ENCODE measurements around the gene STRN4. TPM values are rescaled to one million over a fixed set of nuclear protein-coding genes. Genes with fewer than 3 reads are reported as not detected.

The STRN4 gene
- total RNA-seq, 1 experiment from 2014 or later: 143 TPM

GRCh38 chr19:46718934-46719622 lies 27.2 kb downstream of the STRN4 start:
- H4K5ac ChIP-seq (ENCODE audit: insufficient read length, low read depth, low read length): no peak overlapping the region
- H3K27ac ChIP-seq (ENCODE audit: insufficient read length, low read depth, low read length): no peak overlapping the region
- no peak overlapping the region for H3K14ac ChIP-seq (ENCODE audit: insufficient read depth, low read length)
- H3K18ac ChIP-seq (ENCODE audit: insufficient read length, low read depth, low read length): no peak overlapping the region
- no peaks in the 10 kb centered on the region for H4K20me1 ChIP-seq (ENCODE audit: control insufficient read depth, insufficient read depth, insufficient read length)
- H3K23ac ChIP-seq (ENCODE audit: insufficient read length, low read depth, low read length): no peak overlapping the region
- H2AK5ac ChIP-seq (ENCODE audit: insufficient read length, low read length): no peak overlapping the region
- no peak overlapping the region for H2BK12ac ChIP-seq (ENCODE audit: insufficient read length, low read depth, low read length)
- H3K79me2 ChIP-seq (ENCODE audit: insufficient read depth, low read length): no peaks in the 10 kb centered on the region; the same call in 1 of the 2 replicates
- H3K4me3 Mint-ChIP-seq: peak overlapping the region in 1 of 2 experiments; percentile 19; a peak in 1 of 5 replicates
- H3K27ac Mint-ChIP-seq: peak overlapping the region in 1 of 3 experiments; percentile 13; a peak in 4 of 7 replicates
- H2BK15ac ChIP-seq (ENCODE audit: low read depth, low read length): no peak overlapping the region
- H3K4me1 Mint-ChIP-seq: peaks cover 15 to 19% of the 10 kb centered on the region in 2 experiments
- peaks cover 15% of the 10 kb centered on the region for H3K23me2 ChIP-seq (ENCODE audit: insufficient read length, low read depth, low read length, poor library complexity, severe bottlenecking)
- peak overlapping the region; percentile 20 for H2BK5ac ChIP-seq (ENCODE audit: insufficient read length, low read length)
- no peak overlapping the region for H2AFZ ChIP-seq (ENCODE audit: low read length)
- DNase-seq: no peak
- H3K4ac ChIP-seq (ENCODE audit: low read depth, low read length): no peak overlapping the region
- no peak overlapping the region for H3T11ph ChIP-seq (ENCODE audit: low read length)
- WGBS (ENCODE audit: extremely low coverage, insufficient read length, low lambda C conversion rate): no CpG with 5 or more reads among the region's 15 CpGs
- no peak for TF ChIP-seq CTCF (conservative IDR thresholded peaks at IDR 0.05)
- H3K9me3 ChIP-seq (ENCODE audit: control insufficient read depth, low read depth, low read length): no peaks in the 10 kb centered on the region
- no peak overlapping the region for H3K56ac ChIP-seq (ENCODE audit: insufficient read length, low read depth, low read length)
- no peaks in the 10 kb centered on the region for H3K9me3 Mint-ChIP-seq
- no peak overlapping the region for H4K8ac ChIP-seq (replicated peaks; ENCODE audit: insufficient read length, low read depth, low read length)
- no peaks in the 10 kb centered on the region; the same call in 1 of the 2 replicates for H3K27me3 Mint-ChIP-seq (ENCODE audit: low read depth)
- no peaks in the 10 kb centered on the region; the same call in 1 of the 2 replicates for H3K4me1 ChIP-seq (ENCODE audit: insufficient read depth, low read length)
- no peaks in the 10 kb centered on the region for H3K79me1 ChIP-seq (ENCODE audit: insufficient read depth, low read depth, low read length, poor library complexity, severe bottlenecking)
- no peak overlapping the region for H4K91ac ChIP-seq (ENCODE audit: insufficient read length, low read depth, low read length)
- H3K36me3 Mint-ChIP-seq (ENCODE audit: insufficient read depth in 1 of 3, low read depth in 3 of 3): peaks cover 17 to 36% (median 36%) of the 10 kb centered on the region in 3 experiments
- H2BK120ac ChIP-seq (ENCODE audit: low read depth, low read length, poor library complexity, severe bottlenecking): no peak overlapping the region
- H3K4me2 ChIP-seq (ENCODE audit: insufficient read depth, insufficient read length, low read length): no peak overlapping the region
- H3K9ac ChIP-seq (ENCODE audit: extremely low read depth, insufficient read length, low read length): no peak overlapping the region
- H2BK20ac ChIP-seq (ENCODE audit: low read depth, low read length, poor library complexity, severe bottlenecking): no peak overlapping the region
- no peaks in the 10 kb centered on the region for H3K27me3 ChIP-seq (ENCODE audit: insufficient read depth, low read length)
